Heart right ventricle (tissue), 16 donors: ENCODE results near the gene RFTN2. TPM values are rescaled to one million over a fixed set of nuclear protein-coding genes. Genes with fewer than 3 reads are reported as not detected.
A peak's percentile ranks its signal among the peaks of the same experiment; 100 is the strongest.
"Not testable (repeated sequence)": the region's sequence is repeated elsewhere in the genome, so short reads cannot be mapped to it uniquely, and the experiment has no call there.

ENCODE experiments used
- ATAC-seq, 8 donors: fragments of 200-7000 bp; cut with Tn5 transposase; one replicate each; pipeline ENCODE4 v1.9.1; 2020; ENCODE audit warnings: mild to moderate bottlenecking in 8 of 8, moderate library complexity in 8 of 8, moderate number of reproducible peaks in 1 of 8
- DNase-seq, 2 donors: peaks; one replicate each; pipeline ENCODE4 v3.0.0-alpha.2; 2020
- H3K27ac ChIP-seq, 10 donors: fragments of 200-600 bp; sonication (generic) in 2 of 10; one replicate each; pipeline versions ENCODE4 v1.5.0 to v1.8.0; 2020 to 2022; ENCODE audit warnings: mild to moderate bottlenecking in 3 of 10
- H3K27me3 ChIP-seq, 7 donors: fragments of 200-600 bp; one replicate each; pipeline ENCODE4 v1.8.0; 2021 to 2022; ENCODE audit warnings: mild to moderate bottlenecking in 2 of 7
- H3K36me3 ChIP-seq, 9 donors: fragments of 200-600 bp; sonication (generic) in 1 of 9; one replicate each; pipeline versions ENCODE4 v1.5.0 to v1.8.0; 2020 to 2022; ENCODE audit warnings: mild to moderate bottlenecking in 2 of 9
- H3K4me1 ChIP-seq, 9 donors: fragments of 200-600 bp; sonication (generic) in 1 of 9; one replicate each; pipeline versions ENCODE4 v1.5.0 to v1.8.0; 2020 to 2022; ENCODE audit warnings: mild to moderate bottlenecking in 4 of 9
- H3K4me3 ChIP-seq, 10 donors: fragments of 200-600 bp; sonication (generic) in 2 of 10; one replicate each; pipeline versions ENCODE4 v1.5.0 to v1.8.0; 2020 to 2022; ENCODE audit warnings: mild to moderate bottlenecking in 7 of 10, moderate library complexity in 2 of 10
- H3K9me3 ChIP-seq, 11 donors: fragments of 200-600 bp in 10 of 11; sonication (generic) in 2 of 11; one replicate each; pipeline versions ENCODE4 v1.5.0 to v1.8.0; 2013 to 2022; ENCODE audit warnings: mild to moderate bottlenecking in 2 of 11, control low read depth in 1 of 11, moderate library complexity in 1 of 11
- WGBS, 2 donors: extraction: QIAGEN DNeasy Blood & Tissue Kit; methylation state at CpG; one replicate each; pipeline ENCODE4 v1.1.7; 2013; ENCODE audit warnings: inconsistent platforms in 1 of 2; 5-methylcytosine and 5-hydroxymethylcytosine counted together
- intact Hi-C, 10 donors: fragments of 100-400 bp; cut with DNase I; formaldehyde crosslinking; loops; one replicate each; pipeline versions ENCODE4 v1.11.1 to v1.14.2; 2022
- polyA plus RNA-seq, 2 donors: library from polyadenylated mRNA; stranded (reverse); fragments of 200-250 nt; gene quantifications; one replicate each; pipeline ENCODE4 v1.2.3, GENCODE V29; 2013
- total RNA-seq, 10 donors: library from RNA; stranded (reverse); fragmentation: NEBNext Ultra II Directional in 3 of 10; extraction: Animal tissue kit (Norgen Biotek cat#: 25700) in 3 of 10; gene quantifications; one replicate each; pipeline versions ENCODE4 v1.2.1 to v1.2.4, GENCODE V29; 2021 to 2023
- TF ChIP-seq, protein P1 (sequence below), 9 donors: fragments of 200-600 bp; sonication (generic) in 2 of 9; IDR thresholded peaks; one replicate each; pipeline versions ENCODE4 v1.5.0 to v1.8.0; 2021 to 2022; ENCODE audit warnings: antibody characterized with exemption in 9 of 9, mild to moderate bottlenecking in 5 of 9, moderate library complexity in 1 of 9
- donor health status: Arrhythmogenic right ventricular cardiomyopathy.
- donor health status: ischemic (EF 13 %, LVEDD 7.1; RV severe dilation, severe dysfunction).
- donor health status: healthy with polysubstance abuse.
- donor health status: DM: no; HTN: yes; CAD: no.
- donor health status: DM: no; HTN: no; CAD: no.
- donor health status: ischemic (EF 25% LVEDD 6.9; RV normal size, moderate dysfunction).
- donor health status: ischemic (EF 25% LVEDD 5.7; RV mildly dilated, moderate dysfunction).
- donor health status: healthy.
- donor health status: DM: yes; HTN: yes; CAD: no.
- donor health status: Ischemic cardiomyopathy.
- donor health status: ischemic (EF 35%, LVEDD 5.7; RV mildly dilated, moderate dysfunction).
- donor health status: nonischemic (EF 11% LVEDD 7.7; RV severe dilation, severe dysfunction).
- donor health status: DM: yes; HTN: yes; CAD: no.
- donor health status: PGD.
- donor health status: ischemic (EF 29% LVEDD 5.4; RV normal size, mild dysfunction).
- donor health status: nonischemic (EF 23%, LVEDD 6.1; RV moderate dilation, normal function).

The RFTN2 gene
- total and polyA plus RNA-seq, 12 donors, result 1.2 to 8.4 (median 3.5) TPM

DNA sequence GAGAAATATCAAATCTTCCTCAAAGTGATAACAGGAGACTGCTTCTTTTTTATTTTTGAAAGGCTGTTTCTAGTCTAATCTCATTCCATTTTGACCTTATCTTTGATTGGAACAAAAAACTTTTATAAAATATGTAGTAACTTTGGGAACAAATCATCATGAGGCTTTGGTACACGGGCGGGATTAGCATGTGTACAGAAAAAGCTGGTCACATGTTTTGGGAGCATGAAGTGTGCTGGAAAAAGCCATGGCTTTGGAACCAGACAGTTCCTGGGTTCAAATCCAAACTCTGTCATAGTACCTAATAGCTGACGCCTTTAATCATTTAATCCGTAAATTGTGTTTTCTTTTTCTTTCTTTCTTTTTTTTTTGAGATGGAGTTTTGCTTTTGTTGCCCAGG is 78.2 kb downstream of the RFTN2 start:
- peak overlapping the region in 1 of 10 donors; percentile 21 for H3K27ac ChIP-seq
- H3K4me1 ChIP-seq, result peaks cover 0 to 4% (median 0%) of the 10 kb centered on the region in 9 donors
- H3K9me3 ChIP-seq, result no peaks in the 10 kb centered on the region
- WGBS, 2 donors, result 81 to 82% methylated on average over 4 of the region's 4 CpGs
- no peak for ATAC-seq
- peaks cover 0 to 22% (median 0%) of the 10 kb centered on the region in 9 donors for H3K36me3 ChIP-seq
- TF ChIP-seq, protein P1, sequence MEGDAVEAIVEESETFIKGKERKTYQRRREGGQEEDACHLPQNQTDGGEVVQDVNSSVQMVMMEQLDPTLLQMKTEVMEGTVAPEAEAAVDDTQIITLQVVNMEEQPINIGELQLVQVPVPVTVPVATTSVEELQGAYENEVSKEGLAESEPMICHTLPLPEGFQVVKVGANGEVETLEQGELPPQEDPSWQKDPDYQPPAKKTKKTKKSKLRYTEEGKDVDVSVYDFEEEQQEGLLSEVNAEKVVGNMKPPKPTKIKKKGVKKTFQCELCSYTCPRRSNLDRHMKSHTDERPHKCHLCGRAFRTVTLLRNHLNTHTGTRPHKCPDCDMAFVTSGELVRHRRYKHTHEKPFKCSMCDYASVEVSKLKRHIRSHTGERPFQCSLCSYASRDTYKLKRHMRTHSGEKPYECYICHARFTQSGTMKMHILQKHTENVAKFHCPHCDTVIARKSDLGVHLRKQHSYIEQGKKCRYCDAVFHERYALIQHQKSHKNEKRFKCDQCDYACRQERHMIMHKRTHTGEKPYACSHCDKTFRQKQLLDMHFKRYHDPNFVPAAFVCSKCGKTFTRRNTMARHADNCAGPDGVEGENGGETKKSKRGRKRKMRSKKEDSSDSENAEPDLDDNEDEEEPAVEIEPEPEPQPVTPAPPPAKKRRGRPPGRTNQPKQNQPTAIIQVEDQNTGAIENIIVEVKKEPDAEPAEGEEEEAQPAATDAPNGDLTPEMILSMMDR (IDR thresholded peaks at IDR 0.05), result no peak
- H3K27me3 ChIP-seq, result no peaks in the 10 kb centered on the region
- DNase-seq, result no peak
- no peak overlapping the region for H3K4me3 ChIP-seq
- intact Hi-C loops, result no loop called here

DNA sequence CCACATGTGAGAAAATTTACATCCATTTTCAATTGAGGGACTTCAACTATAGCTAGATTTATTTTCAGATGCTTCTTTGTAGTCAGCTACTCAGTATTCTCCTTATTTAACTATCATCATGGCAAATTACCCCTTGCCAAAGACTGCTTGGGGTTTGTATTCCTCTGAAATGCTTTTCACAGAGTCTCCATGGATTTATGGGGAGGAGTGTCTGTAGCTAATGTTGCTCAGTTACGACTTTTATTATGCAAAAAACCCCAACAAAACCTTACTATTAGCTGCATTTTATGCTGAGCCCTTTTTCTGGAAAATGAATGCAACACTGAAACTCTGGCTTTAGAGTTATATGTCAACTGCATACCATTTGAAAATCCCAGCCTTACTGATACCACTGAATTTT is 78.6 kb downstream of the RFTN2 start:
- Histone ChIP-seq H3K9me3 (no peaks in the 10 kb centered on the region), H3K4me3 (no peak overlapping the region), H3K27me3 (no peaks in the 10 kb centered on the region), H3K4me1 (peaks cover 0 to 7% (median 0%) of the 10 kb centered on the region in 9 donors), H3K36me3 (peaks cover 0 to 22% (median 0%) of the 10 kb centered on the region in 9 donors), H3K27ac (peak overlapping the region in 1 of 10 donors; percentile 21)
- 70 to 73% methylated on average over 1 of the region's 1 CpG for WGBS, 2 donors
- ATAC-seq (no peak), DNase-seq (no peak)
- intact Hi-C loops, result no loop called here
- TF ChIP-seq, protein P1 (IDR thresholded peaks at IDR 0.05), result no peak

GRCh38 chr2:197591339-197592072 is 83.9 kb downstream of the RFTN2 start:
- TF ChIP-seq, protein P1 (IDR thresholded peaks at IDR 0.05), result no peak
- H3K27ac ChIP-seq, result no peak overlapping the region
- intact Hi-C loops, result no loop called here
- H3K27me3 ChIP-seq, result no peaks in the 10 kb centered on the region
- ATAC-seq (no peak), DNase-seq (no peak)
- no peaks in the 10 kb centered on the region for H3K9me3 ChIP-seq
- peaks cover 0 to 4% (median 0%) of the 10 kb centered on the region in 9 donors for H3K4me1 ChIP-seq
- no peak overlapping the region for H3K4me3 ChIP-seq
- 97% methylated on average over 32 of the region's 32 CpGs for WGBS, 2 donors
- H3K36me3 ChIP-seq, result peaks cover 0 to 45% (median 4%) of the 10 kb centered on the region in 9 donors

DNA sequence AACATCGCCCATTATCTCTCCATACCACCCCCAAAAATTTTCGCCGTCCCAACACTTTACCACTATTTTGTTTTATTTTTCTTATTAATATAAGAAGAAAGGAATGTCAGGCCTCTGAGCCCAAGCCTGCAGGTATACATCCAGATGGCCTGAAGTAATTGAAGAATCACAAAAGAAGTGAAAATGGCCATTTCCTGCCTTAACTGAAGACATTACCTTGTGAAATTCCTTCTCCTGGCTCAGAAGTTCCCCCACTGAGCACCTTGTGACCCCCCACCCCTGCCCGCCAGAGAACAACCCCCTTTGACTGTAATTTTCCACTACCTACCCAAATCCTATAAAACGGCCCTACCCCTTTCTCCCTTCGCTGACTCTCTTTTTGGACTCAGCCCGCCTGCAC is 88.1 kb downstream of the RFTN2 start:
- H3K4me3 ChIP-seq, intact Hi-C loops, H3K27ac ChIP-seq, DNase-seq, H3K9me3 ChIP-seq, ATAC-seq, H3K27me3 ChIP-seq, H3K4me1 ChIP-seq: not testable (repeated sequence)
- WGBS, 2 donors, result 95 to 96% methylated on average over 7 of the region's 7 CpGs
- H3K36me3 ChIP-seq, result peaks cover 0 to 32% (median 4%) of the 10 kb centered on the region in 9 donors

GRCh38 chr2:197580166-197580565 is 95.2 kb downstream of the RFTN2 start:
- 90 to 91% methylated on average over 3 of the region's 3 CpGs for WGBS, 2 donors
- DNase-seq, H3K27ac ChIP-seq, H3K4me1 ChIP-seq, H3K9me3 ChIP-seq, ATAC-seq, H3K36me3 ChIP-seq, H3K27me3 ChIP-seq, H3K4me3 ChIP-seq, intact Hi-C loops: not testable (repeated sequence)

- WGBS, 2 donors, result 73 to 79% methylated on average over 2 of the region's 2 CpGs
- H3K27me3 ChIP-seq, intact Hi-C loops, DNase-seq, H3K4me1 ChIP-seq, H3K36me3 ChIP-seq, H3K27ac ChIP-seq, H3K4me3 ChIP-seq, ATAC-seq: not testable (repeated sequence)
- H3K9me3 ChIP-seq, result peaks cover 0 to 18% (median 7%) of the 10 kb centered on the region in 11 donors
Observed at GRCh38 chr2:197578294-197578693, 97.1 kb downstream of the RFTN2 start.
